Uterus (tissue), 2 donors: ENCODE results near the gene TMEM187.

Source experiments
- POLR2A ChIP-seq, 2 donors: fragments of 450-650 bp; IDR thresholded peaks; one replicate each; pipeline ENCODE4 v1.6.1; 2016; ENCODE audit warnings: antibody characterized with exemption in 2 of 2, mild to moderate bottlenecking in 1 of 2, moderate library complexity in 1 of 2
- TF ChIP-seq, protein P1 (sequence below), 4 experiments: fragments of 200-600 bp in 2 of 4; fragments of 450-650 bp in 2 of 4; sonication (generic) in 2 of 4; IDR thresholded peaks; one replicate each; pipeline ENCODE4 v1.5.1; 2016 to 2019; ENCODE audit warnings: antibody characterized with exemption in 4 of 4, mild to moderate bottlenecking in 2 of 4, moderate library complexity in 1 of 4

DNA sequence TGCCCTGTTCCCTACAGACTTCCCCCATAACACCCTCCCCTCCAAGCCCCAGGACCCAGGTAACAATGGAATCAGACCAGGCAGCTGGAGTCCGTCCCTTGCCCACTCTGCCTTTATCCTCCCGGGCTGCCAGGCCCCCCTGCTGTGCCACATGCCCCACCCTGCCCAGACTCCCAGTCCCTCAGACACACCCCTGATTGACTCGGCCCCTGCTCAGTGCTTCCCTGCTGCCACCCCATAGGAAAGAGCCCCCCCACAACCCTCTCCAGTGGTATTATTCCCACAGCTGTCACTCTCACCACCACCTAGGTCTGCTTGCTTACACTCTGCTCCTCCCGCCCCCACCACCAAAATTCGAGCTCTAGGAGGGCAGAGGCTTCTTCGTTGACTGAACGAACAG, 33.0 kb upstream of the TMEM187 start:
- TF ChIP-seq, protein P1, sequence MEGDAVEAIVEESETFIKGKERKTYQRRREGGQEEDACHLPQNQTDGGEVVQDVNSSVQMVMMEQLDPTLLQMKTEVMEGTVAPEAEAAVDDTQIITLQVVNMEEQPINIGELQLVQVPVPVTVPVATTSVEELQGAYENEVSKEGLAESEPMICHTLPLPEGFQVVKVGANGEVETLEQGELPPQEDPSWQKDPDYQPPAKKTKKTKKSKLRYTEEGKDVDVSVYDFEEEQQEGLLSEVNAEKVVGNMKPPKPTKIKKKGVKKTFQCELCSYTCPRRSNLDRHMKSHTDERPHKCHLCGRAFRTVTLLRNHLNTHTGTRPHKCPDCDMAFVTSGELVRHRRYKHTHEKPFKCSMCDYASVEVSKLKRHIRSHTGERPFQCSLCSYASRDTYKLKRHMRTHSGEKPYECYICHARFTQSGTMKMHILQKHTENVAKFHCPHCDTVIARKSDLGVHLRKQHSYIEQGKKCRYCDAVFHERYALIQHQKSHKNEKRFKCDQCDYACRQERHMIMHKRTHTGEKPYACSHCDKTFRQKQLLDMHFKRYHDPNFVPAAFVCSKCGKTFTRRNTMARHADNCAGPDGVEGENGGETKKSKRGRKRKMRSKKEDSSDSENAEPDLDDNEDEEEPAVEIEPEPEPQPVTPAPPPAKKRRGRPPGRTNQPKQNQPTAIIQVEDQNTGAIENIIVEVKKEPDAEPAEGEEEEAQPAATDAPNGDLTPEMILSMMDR (IDR thresholded peaks at IDR 0.05) = no peak
- TF ChIP-seq POLR2A (IDR thresholded peaks at IDR 0.05) = no peak
